ENCODE data around the gene CD99.

The CD99 gene

DNA sequence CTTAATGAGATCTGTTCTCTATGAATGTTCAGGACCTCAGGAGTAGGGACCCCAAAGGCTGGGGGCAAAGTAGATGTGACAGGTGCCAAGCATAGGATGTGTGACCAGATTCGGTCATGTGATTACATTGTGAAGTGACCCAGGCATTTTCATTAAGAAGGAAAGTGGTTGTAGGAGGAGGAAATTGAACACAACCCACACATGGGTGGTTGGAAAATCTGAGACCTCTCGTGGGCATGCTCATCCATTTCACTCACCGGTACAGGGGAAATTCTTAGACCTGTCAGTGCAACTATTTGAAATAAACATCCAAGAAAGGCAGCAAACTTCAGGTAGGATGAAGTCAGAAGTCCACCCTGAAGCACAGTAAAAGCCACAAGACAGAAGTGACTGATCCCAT, 43.5 kb upstream of the CD99 start:
- no peak overlapping the region for H2AFZ ChIP-seq
- no peak overlapping the region for H3K4me3 ChIP-seq (ENCODE audit: low read depth, low read length)
- no peaks in the 10 kb centered on the region for H3K36me3 ChIP-seq (ENCODE audit: control insufficient read depth, insufficient read depth, low read length)
- TF ChIP-seq, protein P1, sequence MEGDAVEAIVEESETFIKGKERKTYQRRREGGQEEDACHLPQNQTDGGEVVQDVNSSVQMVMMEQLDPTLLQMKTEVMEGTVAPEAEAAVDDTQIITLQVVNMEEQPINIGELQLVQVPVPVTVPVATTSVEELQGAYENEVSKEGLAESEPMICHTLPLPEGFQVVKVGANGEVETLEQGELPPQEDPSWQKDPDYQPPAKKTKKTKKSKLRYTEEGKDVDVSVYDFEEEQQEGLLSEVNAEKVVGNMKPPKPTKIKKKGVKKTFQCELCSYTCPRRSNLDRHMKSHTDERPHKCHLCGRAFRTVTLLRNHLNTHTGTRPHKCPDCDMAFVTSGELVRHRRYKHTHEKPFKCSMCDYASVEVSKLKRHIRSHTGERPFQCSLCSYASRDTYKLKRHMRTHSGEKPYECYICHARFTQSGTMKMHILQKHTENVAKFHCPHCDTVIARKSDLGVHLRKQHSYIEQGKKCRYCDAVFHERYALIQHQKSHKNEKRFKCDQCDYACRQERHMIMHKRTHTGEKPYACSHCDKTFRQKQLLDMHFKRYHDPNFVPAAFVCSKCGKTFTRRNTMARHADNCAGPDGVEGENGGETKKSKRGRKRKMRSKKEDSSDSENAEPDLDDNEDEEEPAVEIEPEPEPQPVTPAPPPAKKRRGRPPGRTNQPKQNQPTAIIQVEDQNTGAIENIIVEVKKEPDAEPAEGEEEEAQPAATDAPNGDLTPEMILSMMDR (IDR thresholded peaks at IDR 0.05): no peak
- H3K4me1 ChIP-seq: no peaks in the 10 kb centered on the region
- H3K9ac ChIP-seq: no peak overlapping the region
- H3K79me2 ChIP-seq: no peaks in the 10 kb centered on the region
- no peak overlapping the region for H3K4me2 ChIP-seq (ENCODE audit: low read length)
- no peaks in the 10 kb centered on the region for H3K27me3 ChIP-seq (ENCODE audit: control insufficient read depth, insufficient read depth, low read length)
- no peak overlapping the region for H3K27ac ChIP-seq
- H3K9me3 ChIP-seq (ENCODE audit: control insufficient read depth, low read length): no peaks in the 10 kb centered on the region

DNA sequence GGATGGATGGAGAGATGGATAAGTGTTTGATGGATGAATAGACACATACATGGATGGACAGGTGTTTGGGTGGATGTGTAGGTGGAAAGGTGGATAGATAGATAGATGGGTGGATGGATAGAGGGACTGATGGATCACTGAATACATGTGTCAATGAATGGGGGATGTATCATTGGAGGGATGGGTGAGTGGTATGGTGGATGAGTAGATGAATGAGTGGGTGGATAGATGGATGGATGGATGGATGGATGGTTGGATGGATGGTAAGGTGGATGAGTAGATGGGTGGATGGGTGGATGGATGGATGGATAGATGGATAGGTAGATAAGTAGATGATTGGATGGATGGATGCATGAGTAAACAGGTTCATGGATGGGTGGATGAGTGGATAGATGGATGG, 41.1 kb upstream of the CD99 start:
- TF ChIP-seq, protein P1 (IDR thresholded peaks at IDR 0.05): no peak

DNA sequence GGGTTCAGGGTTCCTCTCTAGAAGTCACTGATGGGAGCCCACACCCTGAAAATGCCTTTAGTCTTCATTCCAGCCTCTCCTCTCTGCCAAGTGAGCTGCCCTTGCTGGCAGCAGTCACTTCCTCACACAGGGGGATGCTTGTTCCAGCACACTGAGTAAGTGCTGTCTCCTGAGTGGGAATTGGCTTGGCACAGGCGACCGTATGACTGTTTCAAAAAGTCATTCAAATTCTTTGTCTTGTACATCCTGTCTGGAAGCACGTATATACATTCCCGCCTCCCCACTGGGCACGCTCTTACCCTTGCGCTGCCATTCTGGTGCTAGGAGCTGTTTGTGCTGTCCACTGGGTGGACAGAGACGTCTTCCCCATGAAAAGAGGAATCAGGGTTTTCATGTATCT, 40.2 kb upstream of the CD99 start:
- Histone ChIP-seq H3K4me3 (ENCODE audit: low read depth, low read length) (no peak overlapping the region), H3K79me2 (no peaks in the 10 kb centered on the region), H3K4me2 (ENCODE audit: low read length) (no peak overlapping the region), H2AFZ (no peak overlapping the region), H3K27ac (no peak overlapping the region), H3K9ac (no peak overlapping the region), H3K36me3 (ENCODE audit: control insufficient read depth, insufficient read depth, low read length) (no peaks in the 10 kb centered on the region), H3K9me3 (ENCODE audit: control insufficient read depth, low read length) (no peaks in the 10 kb centered on the region), H3K27me3 (ENCODE audit: control insufficient read depth, insufficient read depth, low read length) (no peaks in the 10 kb centered on the region), H3K4me1 (no peaks in the 10 kb centered on the region)
- TF ChIP-seq, protein P1 (IDR thresholded peaks at IDR 0.05): no peak

More for the DNA sequence above, 41.1 kb upstream of the CD99 start:
- no peaks in the 10 kb centered on the region for H3K4me1 ChIP-seq
- no peak overlapping the region for H3K4me2 ChIP-seq (ENCODE audit: low read length)
- H2AFZ ChIP-seq: no peak overlapping the region
- no peak overlapping the region for H3K27ac ChIP-seq
- H3K36me3 ChIP-seq (ENCODE audit: control insufficient read depth, insufficient read depth, low read length): no peaks in the 10 kb centered on the region
- H3K4me3 ChIP-seq (ENCODE audit: low read depth, low read length): no peak overlapping the region
- no peaks in the 10 kb centered on the region for H3K9me3 ChIP-seq (ENCODE audit: control insufficient read depth, low read length)
- H3K27me3 ChIP-seq (ENCODE audit: control insufficient read depth, insufficient read depth, low read length): no peaks in the 10 kb centered on the region
- H3K79me2 ChIP-seq: no peaks in the 10 kb centered on the region
- no peak overlapping the region for H3K9ac ChIP-seq

DNA sequence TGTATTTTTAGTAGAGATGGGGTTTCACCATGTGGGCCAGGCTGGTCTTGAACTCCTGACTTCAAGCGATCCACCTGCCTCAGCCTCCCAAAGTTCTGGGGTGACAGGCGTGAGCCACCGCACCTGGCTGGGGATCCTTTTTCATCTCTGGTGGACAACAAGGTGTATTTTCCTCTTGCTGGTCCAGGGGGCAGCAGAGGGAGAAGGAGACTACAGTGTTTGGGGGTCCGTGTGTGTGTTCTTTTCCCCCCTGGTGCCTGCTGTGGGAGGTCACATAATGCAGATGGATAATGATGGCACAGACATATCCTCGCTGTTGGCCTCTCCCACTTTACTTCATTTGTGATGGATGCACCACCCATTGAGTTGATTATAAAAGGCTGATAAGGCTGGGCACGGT, 39.0 kb upstream of the CD99 start:
- Histone ChIP-seq H2AFZ (no peak overlapping the region), H3K4me3 (ENCODE audit: low read depth, low read length) (no peak overlapping the region), H3K9me3 (ENCODE audit: control insufficient read depth, low read length) (no peaks in the 10 kb centered on the region), H3K4me2 (ENCODE audit: low read length) (no peak overlapping the region), H3K4me1 (no peaks in the 10 kb centered on the region), H3K27ac (no peak overlapping the region), H3K79me2 (no peaks in the 10 kb centered on the region), H3K36me3 (ENCODE audit: control insufficient read depth, insufficient read depth, low read length) (no peaks in the 10 kb centered on the region), H3K27me3 (ENCODE audit: control insufficient read depth, insufficient read depth, low read length) (no peaks in the 10 kb centered on the region), H3K9ac (no peak overlapping the region)
- TF ChIP-seq, protein P1 (IDR thresholded peaks at IDR 0.05): no peak

DNA sequence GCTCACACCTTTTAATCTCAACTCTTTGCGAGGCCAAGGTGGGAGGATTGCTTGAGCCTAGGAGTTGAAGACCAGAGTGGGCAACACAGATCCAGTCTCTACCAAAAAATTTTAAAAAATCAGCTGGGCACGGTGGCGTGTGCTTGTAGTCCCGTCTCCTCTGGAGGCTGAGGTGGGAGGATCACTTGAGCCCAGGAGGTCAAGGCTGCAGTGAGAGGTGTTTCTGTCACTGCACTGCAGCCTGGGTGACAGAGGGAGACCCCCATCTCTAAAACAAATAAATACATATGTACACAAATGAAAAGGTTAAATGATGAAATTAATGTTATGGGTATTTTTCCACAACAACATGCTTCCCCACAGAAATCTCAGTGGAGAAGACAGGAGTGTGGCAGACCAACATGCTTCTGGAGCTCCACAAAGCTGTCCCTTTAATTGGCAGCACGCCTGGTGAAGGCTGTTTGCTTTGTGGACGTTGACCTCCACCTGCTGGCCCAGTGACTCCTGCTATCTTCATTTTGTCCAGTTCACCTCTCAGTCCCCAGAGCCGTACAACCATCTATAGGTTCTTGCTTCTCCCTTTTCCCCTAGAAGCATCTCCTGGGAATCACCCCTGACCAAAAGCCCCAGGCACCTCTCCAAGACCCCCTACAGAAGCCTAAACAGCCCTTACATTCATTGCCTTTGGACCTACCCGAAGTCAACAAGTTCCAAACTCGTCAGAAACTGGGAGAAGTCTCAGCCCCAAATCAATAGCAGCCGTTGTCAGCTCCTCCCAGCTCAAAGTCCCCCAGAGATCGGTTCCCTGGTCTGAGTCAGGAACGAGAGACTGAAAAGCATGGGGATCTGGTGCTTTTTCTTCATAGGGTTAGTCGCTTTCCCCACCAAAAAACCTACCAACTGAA, 36.4 kb upstream of the CD99 start:
- Histone ChIP-seq H3K9ac (no peak overlapping the region), H2AFZ (no peak overlapping the region), H3K4me2 (ENCODE audit: low read length) (no peak overlapping the region), H3K9me3 (ENCODE audit: control insufficient read depth, low read length) (no peaks in the 10 kb centered on the region), H3K4me1 (no peaks in the 10 kb centered on the region), H3K27ac (no peak overlapping the region), H3K4me3 (ENCODE audit: low read depth, low read length) (no peak overlapping the region), H3K36me3 (ENCODE audit: control insufficient read depth, insufficient read depth, low read length) (no peaks in the 10 kb centered on the region), H3K27me3 (ENCODE audit: control insufficient read depth, insufficient read depth, low read length) (no peaks in the 10 kb centered on the region), H3K79me2 (no peaks in the 10 kb centered on the region)
- TF ChIP-seq, protein P1 (IDR thresholded peaks at IDR 0.05): no peak
